HepG2 (cell line): ENCODE data around the gene NCOA4. TPM values are rescaled to one million over a fixed set of nuclear protein-coding genes. Genes with fewer than 3 reads are reported as not detected.
A peak's percentile ranks its signal among the peaks of the same experiment; 100 is the strongest.

ENCODE experiments used
- ARNTL ChIP-seq: sonication (generic); formaldehyde crosslinking; IDR thresholded peaks from 2 replicates; pipeline ENCODE4 v1.4.0; 2020; ENCODE audit warnings: mild to moderate bottlenecking, missing genetic modification reagents
- HBP1 ChIP-seq: IDR thresholded peaks from 2 replicates; pipeline ENCODE4 v1.6.1; 2016; ENCODE audit warnings: low read depth, control low read depth
- KLF6 ChIP-seq: IDR thresholded peaks from 2 replicates; pipeline ENCODE4 v1.8.0; 2016; ENCODE audit warnings: missing biosample characterization, missing genetic modification reagents
- MED13 ChIP-seq: sonication (generic); formaldehyde crosslinking; IDR thresholded peaks from 2 replicates; pipeline ENCODE4 v1.5.0; 2020; ENCODE audit warnings: missing genetic modification reagents
- MTF2 ChIP-seq: sonication (generic); formaldehyde crosslinking; IDR thresholded peaks from 2 replicates; pipeline ENCODE4 v1.5.0; 2020; ENCODE audit warnings: missing genetic modification reagents, borderline replicate concordance
- RFXANK ChIP-seq: IDR thresholded peaks from 2 replicates; pipeline ENCODE4 v1.6.1; 2016
- RFXAP ChIP-seq: sonication (generic); formaldehyde crosslinking; IDR thresholded peaks from 2 replicates; pipeline ENCODE4 v1.4.0; 2020; ENCODE audit warnings: missing genetic modification reagents, borderline replicate concordance
- SMAD9 ChIP-seq: sonication (generic); formaldehyde crosslinking; IDR thresholded peaks from 2 replicates; pipeline ENCODE4 v1.5.1; 2020; ENCODE audit warnings: mild to moderate bottlenecking, missing genetic modification reagents
- SNAPC2 ChIP-seq: sonication (generic); formaldehyde crosslinking; IDR thresholded peaks from 2 replicates; pipeline ENCODE4 v1.8.1; 2022; ENCODE audit warnings: mild to moderate bottlenecking, missing genetic modification reagents
- SNAPC5 ChIP-seq: sonication (generic); formaldehyde crosslinking; IDR thresholded peaks from 2 replicates; pipeline ENCODE4 v1.8.1; 2023; ENCODE audit warnings: mild to moderate bottlenecking, missing genetic modification reagents, borderline replicate concordance
- ZBTB4 ChIP-seq: sonication (generic); formaldehyde crosslinking; IDR thresholded peaks from 2 replicates; pipeline ENCODE4 v1.4.0; 2020; ENCODE audit warnings: missing genetic modification reagents, mild to moderate bottlenecking, borderline replicate concordance
- ZNF138 ChIP-seq: sonication (generic); formaldehyde crosslinking; IDR thresholded peaks from 2 replicates; pipeline ENCODE4 v1.5.0; 2020; ENCODE audit warnings: mild to moderate bottlenecking, low read depth, missing genetic modification reagents
- ZNF207 ChIP-seq: fragments of 450-650 bp; IDR thresholded peaks from 2 replicates; pipeline ENCODE4 v1.6.1; 2016; ENCODE audit warnings: antibody characterized with exemption, borderline replicate concordance
- ZNF331 ChIP-seq: sonication (generic); formaldehyde crosslinking; IDR thresholded peaks from 2 replicates; pipeline ENCODE4 v1.4.0; 2020; ENCODE audit warnings: missing genetic modification reagents
- ZNF383 ChIP-seq: sonication (generic); formaldehyde crosslinking; IDR thresholded peaks from 2 replicates; pipeline ENCODE4 v1.4.0; 2020; ENCODE audit warnings: missing genetic modification reagents, mild to moderate bottlenecking, borderline replicate concordance
- ZNF703 ChIP-seq: sonication (generic); formaldehyde crosslinking; IDR thresholded peaks from 2 replicates; pipeline ENCODE4 v1.5.1; 2020; ENCODE audit warnings: missing genetic modification reagents, mild to moderate bottlenecking, moderate library complexity, borderline replicate concordance
- ZNF746 ChIP-seq: sonication (generic); formaldehyde crosslinking; IDR thresholded peaks from 2 replicates; pipeline ENCODE4 v1.8.0; 2022; ENCODE audit warnings: mild to moderate bottlenecking, missing genetic modification reagents
- ZNF878 ChIP-seq: sonication (generic); formaldehyde crosslinking; IDR thresholded peaks from 2 replicates; pipeline ENCODE4 v1.8.1; 2023; ENCODE audit warnings: mild to moderate bottlenecking, missing genetic modification reagents, moderate library complexity
- ZSCAN20 ChIP-seq: sonication (generic); formaldehyde crosslinking; IDR thresholded peaks from 2 replicates; pipeline ENCODE4 v1.4.0; 2020; ENCODE audit warnings: missing genetic modification reagents, mild to moderate bottlenecking, borderline replicate concordance
- ZSCAN22 ChIP-seq: sonication (generic); formaldehyde crosslinking; IDR thresholded peaks from 2 replicates; pipeline ENCODE4 v1.4.0; 2020; ENCODE audit warnings: mild to moderate bottlenecking, missing genetic modification reagents
- polyA plus RNA-seq, 8 experiments: library from polyadenylated mRNA; depleted of rRNA in 3 of 8; stranded (reverse) in 7 of 8; unstranded in 1 of 8; fragments of >200 nt; fragmentation: Illumina TruSeq in 4 of 8; extraction: Trizol in 4 of 8; gene quantifications; 2 replicates each; pipeline versions ENCODE4 v1.2.1 to v1.2.3, GENCODE V29; 2011 to 2016; ENCODE audit warnings: low read depth in 4 of 8, missing spikeins in 1 of 8, mixed read lengths in 1 of 8; ENCODE audit not compliant: insufficient read depth in 1 of 8
- total RNA-seq, 5 experiments: library from RNA; depleted of rRNA; stranded (reverse); fragments of >200 nt; fragmentation: Illumina TruSeq; extraction: Trizol; gene quantifications; 2 replicates each; pipeline ENCODE4 v1.2.3, GENCODE V29; 2016; ENCODE audit warnings: low read depth in 1 of 5
- TF ChIP-seq, protein P1 (sequence below): sonication (generic); formaldehyde crosslinking; IDR thresholded peaks from 2 replicates; pipeline ENCODE4 v1.4.0; 2020; ENCODE audit warnings: mild to moderate bottlenecking, missing genetic modification reagents
- TF ChIP-seq, protein P2 (sequence below): sonication (generic); formaldehyde crosslinking; IDR thresholded peaks from 2 replicates; pipeline ENCODE4 v1.4.0; 2020; ENCODE audit warnings: missing genetic modification reagents, mild to moderate bottlenecking, borderline replicate concordance

Gene NCOA4
- total and polyA plus RNA-seq, 2 of the 13 experiments (the other 11 are each of a cell fraction or from before 2014, with no cell fraction given) = 306 to 400 TPM

- TF ChIP-seq, protein P1, sequence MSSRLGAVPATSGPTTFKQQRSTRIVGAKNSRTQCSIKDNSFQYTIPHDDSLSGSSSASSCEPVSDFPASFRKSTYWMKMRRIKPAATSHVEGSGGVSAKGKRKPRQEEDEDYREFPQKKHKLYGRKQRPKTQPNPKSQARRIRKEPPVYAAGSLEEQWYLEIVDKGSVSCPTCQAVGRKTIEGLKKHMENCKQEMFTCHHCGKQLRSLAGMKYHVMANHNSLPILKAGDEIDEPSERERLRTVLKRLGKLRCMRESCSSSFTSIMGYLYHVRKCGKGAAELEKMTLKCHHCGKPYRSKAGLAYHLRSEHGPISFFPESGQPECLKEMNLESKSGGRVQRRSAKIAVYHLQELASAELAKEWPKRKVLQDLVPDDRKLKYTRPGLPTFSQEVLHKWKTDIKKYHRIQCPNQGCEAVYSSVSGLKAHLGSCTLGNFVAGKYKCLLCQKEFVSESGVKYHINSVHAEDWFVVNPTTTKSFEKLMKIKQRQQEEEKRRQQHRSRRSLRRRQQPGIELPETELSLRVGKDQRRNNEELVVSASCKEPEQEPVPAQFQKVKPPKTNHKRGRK (CRISPR knock-in tag) = no peak
- TF ChIP-seq HBP1 (peak; percentile 79; the same call in 1 of the 2 replicates), KLF6 (CRISPR knock-in tag) (no peak), ZNF138 (CRISPR knock-in tag) (no peak), ZSCAN20 (CRISPR knock-in tag) (no peak), MTF2 (no peak), ZNF383 (no peak), ZNF878 (CRISPR knock-in tag) (no peak), RFXAP (peak; percentile 68; the same call in 1 of the 2 replicates), ARNTL (CRISPR knock-in tag) (no peak), ZNF746 (CRISPR knock-in tag) (no peak; the same call in 1 of the 2 replicates), MED13 (CRISPR knock-in tag) (no peak), ZNF331 (CRISPR knock-in tag) (no peak; the same call in 1 of the 2 replicates), SNAPC2 (CRISPR knock-in tag) (no peak), ZBTB4 (CRISPR knock-in tag) (no peak), SMAD9 (no peak), ZSCAN22 (CRISPR knock-in tag) (no peak), ZNF207 (no peak), SNAPC5 (no peak), RFXANK (no peak), ZNF703 (no peak)
- TF ChIP-seq, protein P2, sequence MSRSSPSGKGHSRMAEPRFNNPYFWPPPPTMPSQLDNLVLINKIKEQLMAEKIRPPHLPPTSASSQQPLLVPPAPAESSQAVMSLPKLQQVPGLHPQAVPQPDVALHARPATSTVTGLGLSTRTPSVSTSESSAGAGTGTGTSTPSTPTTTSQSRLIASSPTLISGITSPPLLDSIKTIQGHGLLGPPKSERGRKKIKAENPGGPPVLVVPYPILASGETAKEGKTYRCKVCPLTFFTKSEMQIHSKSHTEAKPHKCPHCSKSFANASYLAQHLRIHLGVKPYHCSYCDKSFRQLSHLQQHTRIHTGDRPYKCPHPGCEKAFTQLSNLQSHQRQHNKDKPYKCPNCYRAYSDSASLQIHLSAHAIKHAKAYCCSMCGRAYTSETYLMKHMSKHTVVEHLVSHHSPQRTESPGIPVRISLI (CRISPR knock-in tag) = peak; percentile 87; the same call in 1 of the 2 replicates
These were observed 5.8 kb upstream of the NCOA4 start (continued) for GRCh38 chr10:46035923-46036849.
